NCI-H2081 treated with DMSO at 0.1 percent for 48 hours (cell line): ENCODE results near the gene EIF2B5.
"Not testable (repeated sequence)": the region's sequence is repeated elsewhere in the genome, so short reads cannot be mapped to it uniquely, and the experiment has no call there.

ENCODE experiments used
- DNase-seq: peaks from one replicate; lab custom pipeline; 2025; lab: John Stamatoyannopoulos, UW

EIF2B5 gene

GRCh38 chr3:184135149-184135910, at the start of gene EIF2B5:
Gene EIF2B5 (plus strand): TSS chr3:184135358. CDS start chr3:184135386, 28 bp downstream.
- DNase-seq: peak; percentile 94

GRCh38 chr3:184085389-184085852, 49.7 kb upstream of the EIF2B5 start:
- DNase-seq: no peak

- DNase-seq: no peak
Measured at GRCh38 chr3:184092199-184092598, 43.0 kb upstream of the EIF2B5 start.

GRCh38 chr3:184096811-184097383, 38.3 kb upstream of the EIF2B5 start, which contains the start of gene HTR3E:
Gene HTR3E (plus strand): TSS chr3:184097064. CDS start chr3:184097530, 466 bp downstream.
- no peak for DNase-seq

- DNase-seq: no peak
Measured at GRCh38 chr3:184097556-184097955, 37.6 kb upstream of the EIF2B5 start.

GRCh38 chr3:184099806-184100686, 35.1 kb upstream of the EIF2B5 start:
- no peak for DNase-seq

- no peak for DNase-seq
Measured at GRCh38 chr3:184110316-184110725, 24.8 kb upstream of the EIF2B5 start.

GRCh38 chr3:184116017-184116416, 19.1 kb upstream of the EIF2B5 start:
- DNase-seq: no peak

- DNase-seq: no peak
Measured at GRCh38 chr3:184117636-184118035, 17.5 kb upstream of the EIF2B5 start.

GRCh38 chr3:184121031-184121430, 14.1 kb upstream of the EIF2B5 start:
- DNase-seq: not testable (repeated sequence)

- no peak for DNase-seq
Measured at GRCh38 chr3:184126006-184126405, 9.2 kb upstream of the EIF2B5 start.

- DNase-seq: no peak
Measured at GRCh38 chr3:184129012-184129411, 6.1 kb upstream of the EIF2B5 start.

GRCh38 chr3:184132945-184133344, 2.2 kb upstream of the EIF2B5 start:
- DNase-seq: no peak

GRCh38 chr3:184133840-184134745, 1.1 kb upstream of the EIF2B5 start:
- peak; percentile 83 for DNase-seq

- DNase-seq: no peak
Measured at GRCh38 chr3:184134746-184135148, 411 bp upstream of the EIF2B5 start.

- DNase-seq: no peak
Measured at GRCh38 chr3:184135911-184136260, 728 bp downstream of the EIF2B5 start.

GRCh38 chr3:184140436-184140835, 5.3 kb downstream of the EIF2B5 start:
- no peak for DNase-seq

GRCh38 chr3:184142199-184142598, 7.0 kb downstream of the EIF2B5 start:
- no peak for DNase-seq

GRCh38 chr3:184143327-184143726, 8.2 kb downstream of the EIF2B5 start:
- DNase-seq: no peak

GRCh38 chr3:184144505-184144904, 9.3 kb downstream of the EIF2B5 start:
- no peak for DNase-seq

GRCh38 chr3:184145111-184145524, 10.0 kb downstream of the EIF2B5 start:
- DNase-seq: peak; percentile 61
